Effector memory CD4-positive, alpha-beta T cell (primary cell): ENCODE measurements around the gene TMEM72.

Experiments used
- DNase-seq, 3 donors: peaks; one replicate each; pipeline ENCODE4 v3.0.0-alpha.2; 2020
- H3K27ac ChIP-seq: 2 replicates; pipeline ENCODE4 v1.7.0; 2013; ENCODE audit warnings: mild to moderate bottlenecking, low read length, moderate library complexity; ENCODE audit not compliant: insufficient read depth, poor library complexity, severe bottlenecking
- H3K27me3 ChIP-seq: replicated peaks from 2 replicates; pipeline ENCODE4 v1.7.0; 2013; ENCODE audit warnings: mild to moderate bottlenecking, low read length; ENCODE audit not compliant: insufficient read depth, control insufficient read depth, poor library complexity, severe bottlenecking
- H3K36me3 ChIP-seq: 2 replicates; pipeline ENCODE4 v1.7.0; 2013; ENCODE audit warnings: mild to moderate bottlenecking, low read length, moderate library complexity; ENCODE audit not compliant: control insufficient read depth, insufficient read depth
- H3K4me1 ChIP-seq: 2 replicates; pipeline ENCODE4 v1.7.0; 2013; ENCODE audit warnings: low read length, mild to moderate bottlenecking; ENCODE audit not compliant: control insufficient read depth, insufficient read depth, poor library complexity, severe bottlenecking
- H3K4me3 ChIP-seq: 2 replicates; pipeline ENCODE4 v1.7.0; 2013; ENCODE audit warnings: low read length, low read depth, mild to moderate bottlenecking; ENCODE audit not compliant: insufficient read depth, poor library complexity, severe bottlenecking
- H3K9me3 ChIP-seq: 2 replicates; pipeline ENCODE4 v1.7.0; 2013; ENCODE audit warnings: mild to moderate bottlenecking, low read length, moderate library complexity; ENCODE audit not compliant: control insufficient read depth

The TMEM72 gene

GRCh38 chr10:44902941-44903545, 8.1 kb upstream of the TMEM72 start:
- H3K4me3 ChIP-seq = no peak overlapping the region
- DNase-seq = no peak
- H3K36me3 ChIP-seq = no peaks in the 10 kb centered on the region
- no peaks in the 10 kb centered on the region for H3K27me3 ChIP-seq
- H3K27ac ChIP-seq = no peak overlapping the region
- no peaks in the 10 kb centered on the region for H3K9me3 ChIP-seq
- H3K4me1 ChIP-seq = no peaks in the 10 kb centered on the region

DNA sequence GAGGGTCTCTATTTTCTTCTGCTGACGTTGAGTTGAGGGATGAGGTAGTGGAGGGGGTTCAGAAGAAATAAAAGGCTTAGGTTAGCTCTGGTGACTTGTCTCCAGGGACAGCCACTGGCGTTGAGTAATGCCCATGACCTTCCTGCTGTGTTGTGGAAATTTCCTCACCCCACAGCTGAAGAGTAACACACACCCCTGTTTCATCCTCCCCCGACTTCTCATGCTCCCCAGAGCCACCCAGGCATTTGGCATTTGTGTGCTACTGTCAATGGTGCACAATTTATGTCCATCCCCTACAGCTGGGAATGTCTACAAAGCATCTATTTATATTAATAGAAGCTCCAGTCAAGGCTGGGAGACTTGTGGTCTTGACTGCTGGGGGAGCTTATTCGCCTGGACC, 4.7 kb upstream of the TMEM72 start:
- no peaks in the 10 kb centered on the region for H3K4me1 ChIP-seq
- no peaks in the 10 kb centered on the region for H3K36me3 ChIP-seq
- H3K27ac ChIP-seq = no peak overlapping the region
- no peak for DNase-seq
- H3K27me3 ChIP-seq = no peaks in the 10 kb centered on the region
- no peaks in the 10 kb centered on the region for H3K9me3 ChIP-seq
- no peak overlapping the region for H3K4me3 ChIP-seq

DNA sequence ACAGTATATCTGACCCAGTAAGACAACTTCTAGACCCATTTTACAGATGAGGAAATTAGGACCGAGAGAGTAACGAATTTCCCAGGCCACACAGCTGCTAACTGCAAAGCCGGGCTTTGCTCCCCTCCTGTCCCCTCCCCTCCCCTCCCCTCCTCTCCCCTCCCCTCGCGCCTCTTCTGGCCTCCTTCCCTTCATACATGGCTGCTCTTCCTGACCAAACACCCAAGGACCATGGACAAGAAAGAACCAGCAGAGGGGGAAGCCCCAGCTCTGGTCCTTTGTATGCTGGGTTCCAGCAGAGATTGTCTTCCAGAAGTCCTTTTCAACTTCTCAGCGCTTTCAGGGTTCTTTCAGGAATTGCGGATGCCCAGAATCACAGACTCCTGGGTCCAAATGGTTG, 3.6 kb upstream of the TMEM72 start:
- Histone ChIP-seq H3K36me3 (no peaks in the 10 kb centered on the region), H3K27ac (no peak overlapping the region), H3K4me3 (no peak overlapping the region), H3K4me1 (no peaks in the 10 kb centered on the region), H3K9me3 (no peaks in the 10 kb centered on the region), H3K27me3 (no peaks in the 10 kb centered on the region)
- no peak for DNase-seq

DNA sequence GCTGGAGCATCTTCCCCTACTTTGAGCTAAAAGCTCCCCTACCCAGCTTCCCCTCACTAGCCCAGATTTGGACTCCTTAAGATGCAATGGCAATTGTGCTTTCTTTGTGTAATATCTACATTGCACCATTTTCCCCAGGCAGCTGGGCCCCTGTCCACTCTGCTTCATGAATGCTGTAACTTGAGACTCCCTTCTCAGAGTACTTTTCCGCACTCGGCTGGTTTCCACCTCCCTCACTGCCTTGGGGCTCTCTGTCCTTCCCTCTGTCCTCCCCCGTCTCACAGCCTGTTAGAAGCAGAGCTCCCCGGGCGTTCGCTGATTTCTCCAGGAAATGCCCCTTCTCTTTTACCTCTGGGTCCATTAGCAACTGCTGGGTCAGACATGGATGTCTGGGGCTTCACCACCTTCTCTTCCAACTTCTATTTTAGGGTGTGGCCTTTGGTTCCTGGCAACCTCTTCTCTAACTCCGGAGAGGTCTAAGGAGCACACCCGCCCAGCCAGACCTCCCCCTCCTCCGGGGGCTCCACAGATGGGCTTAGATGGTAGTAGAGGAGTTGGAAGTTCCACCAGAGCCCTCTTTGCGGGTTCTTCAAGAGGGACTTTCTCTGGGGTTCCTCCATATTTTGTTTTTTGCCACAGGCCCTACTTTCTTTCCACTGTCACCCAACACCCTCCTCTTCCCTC, 2.9 kb upstream of the TMEM72 start:
- Histone ChIP-seq H3K27me3 (no peaks in the 10 kb centered on the region), H3K36me3 (no peaks in the 10 kb centered on the region), H3K4me3 (no peak overlapping the region), H3K27ac (no peak overlapping the region), H3K4me1 (peaks cover 4% of the 10 kb centered on the region), H3K9me3 (no peaks in the 10 kb centered on the region)
- DNase-seq = no peak

DNA sequence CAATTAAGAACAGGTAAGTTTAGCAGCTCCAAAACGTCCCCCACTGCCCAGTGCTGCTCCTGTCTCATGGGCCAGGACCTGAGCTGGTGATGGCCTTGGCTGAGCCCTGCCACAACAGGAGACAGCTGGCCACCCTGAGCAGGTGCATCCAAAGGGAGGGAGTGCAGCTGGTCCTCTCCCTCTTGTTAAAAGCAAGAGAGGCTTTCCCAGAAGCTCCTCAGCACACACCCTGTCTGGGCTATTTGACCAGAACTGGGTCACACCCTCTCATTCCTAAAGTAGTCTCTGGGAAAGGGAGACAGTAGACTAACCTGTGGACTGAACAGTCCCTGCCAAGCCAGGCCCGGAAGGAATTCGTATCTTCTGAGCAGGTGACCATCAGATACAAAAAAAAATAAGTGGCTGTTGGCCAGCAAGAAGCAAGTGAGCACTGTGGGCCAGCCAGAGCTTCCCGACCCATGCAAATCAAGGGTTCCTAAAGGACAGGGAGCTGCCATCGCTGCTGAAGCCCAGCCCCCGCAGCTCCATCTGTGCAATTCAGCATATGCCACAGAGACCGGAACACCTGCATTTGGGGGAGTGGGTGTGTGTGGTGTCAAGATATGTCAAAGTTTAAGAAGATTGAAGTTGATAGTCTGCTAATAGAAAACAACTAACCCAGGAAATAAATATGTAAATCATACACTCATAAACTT, 2.1 kb upstream of the TMEM72 start:
- H3K27me3 ChIP-seq = no peaks in the 10 kb centered on the region
- no peaks in the 10 kb centered on the region for H3K9me3 ChIP-seq
- peaks cover 9% of the 10 kb centered on the region for H3K4me1 ChIP-seq
- no peaks in the 10 kb centered on the region for H3K36me3 ChIP-seq
- H3K4me3 ChIP-seq = no peak overlapping the region
- no peak for DNase-seq
- no peak overlapping the region for H3K27ac ChIP-seq

DNA sequence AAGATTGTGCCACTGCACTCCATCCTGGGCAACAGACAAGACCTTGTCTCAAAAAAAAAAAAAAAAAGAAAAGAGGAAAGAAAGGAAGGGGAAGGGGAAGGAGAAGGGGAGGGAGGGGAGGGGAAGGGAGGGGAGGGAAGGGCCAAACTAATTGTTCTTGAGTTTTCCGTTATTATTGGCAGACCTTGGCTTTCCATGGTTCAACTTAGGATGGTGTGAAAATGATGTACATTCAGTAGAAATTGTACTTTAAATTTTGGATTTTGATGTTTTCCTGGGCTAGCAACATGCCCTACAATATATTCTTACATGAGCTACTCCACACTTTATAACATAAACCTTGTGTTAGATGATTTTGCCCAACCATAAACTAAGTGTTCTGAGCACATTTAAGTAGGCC, 1.2 kb upstream of the TMEM72 start:
- Histone ChIP-seq H3K27me3 (no peaks in the 10 kb centered on the region), H3K4me1 (peaks cover 10% of the 10 kb centered on the region), H3K4me3 (no peak overlapping the region), H3K27ac (no peak overlapping the region), H3K9me3 (no peaks in the 10 kb centered on the region), H3K36me3 (no peaks in the 10 kb centered on the region)
- DNase-seq = no peak

DNA sequence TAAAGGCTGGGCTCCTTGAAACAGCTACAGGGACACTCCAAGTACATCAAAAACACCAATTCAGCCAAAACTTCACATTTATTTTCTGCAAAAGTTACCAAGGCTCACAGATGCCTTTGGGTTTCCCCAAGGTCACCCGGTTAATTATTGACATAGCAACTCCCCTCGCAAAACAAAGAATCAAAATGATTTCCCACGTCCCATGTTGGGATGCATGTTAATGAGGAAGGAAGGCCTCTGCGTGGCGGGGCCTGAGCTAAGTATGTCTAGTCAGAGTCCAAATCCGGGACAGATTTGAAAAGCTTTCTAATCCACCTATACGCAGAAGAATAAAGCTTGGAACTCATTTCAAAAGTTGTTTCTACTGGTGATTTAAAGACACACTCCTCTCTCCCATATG, 535 bp upstream of the TMEM72 start:
- H3K36me3 ChIP-seq = no peaks in the 10 kb centered on the region
- no peak overlapping the region for H3K27ac ChIP-seq
- no peaks in the 10 kb centered on the region for H3K9me3 ChIP-seq
- no peak for DNase-seq
- no peak overlapping the region for H3K4me3 ChIP-seq
- H3K4me1 ChIP-seq = peaks cover 10% of the 10 kb centered on the region
- H3K27me3 ChIP-seq = no peaks in the 10 kb centered on the region

DNA sequence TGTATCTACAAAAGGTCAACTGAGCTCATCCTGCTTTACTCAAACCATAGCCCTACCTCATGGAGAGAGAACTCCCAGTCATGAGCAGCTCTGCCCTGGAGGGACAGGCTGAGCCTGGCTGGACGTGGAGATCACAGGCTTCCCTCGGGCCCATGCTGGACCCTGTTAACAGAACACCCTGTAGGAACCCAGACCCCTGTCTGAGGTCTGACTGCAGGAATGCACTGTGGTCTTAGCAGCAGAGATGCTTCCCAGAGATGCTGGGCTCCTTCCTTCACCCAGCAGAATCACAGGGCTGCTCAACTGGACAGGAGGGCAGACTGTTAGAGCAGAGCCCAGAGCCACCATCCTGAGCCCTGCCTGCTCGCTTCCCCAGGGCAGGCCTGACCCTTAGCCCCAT, 814 bp downstream of the TMEM72 start:
- DNase-seq = no peak
- H3K4me3 ChIP-seq = no peak overlapping the region
- H3K4me1 ChIP-seq = peaks cover 10% of the 10 kb centered on the region
- H3K27me3 ChIP-seq = no peaks in the 10 kb centered on the region
- no peak overlapping the region for H3K27ac ChIP-seq
- no peaks in the 10 kb centered on the region for H3K9me3 ChIP-seq
- H3K36me3 ChIP-seq = no peaks in the 10 kb centered on the region

GRCh38 chr10:44913350-44914081, 2.4 kb downstream of the TMEM72 start:
- no peaks in the 10 kb centered on the region for H3K27me3 ChIP-seq
- H3K4me3 ChIP-seq = no peak overlapping the region
- H3K27ac ChIP-seq = no peak overlapping the region
- H3K4me1 ChIP-seq = peaks cover 10% of the 10 kb centered on the region
- H3K9me3 ChIP-seq = no peaks in the 10 kb centered on the region
- no peaks in the 10 kb centered on the region for H3K36me3 ChIP-seq
- no peak for DNase-seq

GRCh38 chr10:44914891-44915290, 3.8 kb downstream of the TMEM72 start:
- Histone ChIP-seq H3K9me3 (no peaks in the 10 kb centered on the region), H3K36me3 (no peaks in the 10 kb centered on the region), H3K4me1 (peaks cover 10% of the 10 kb centered on the region), H3K4me3 (no peak overlapping the region), H3K27ac (no peak overlapping the region), H3K27me3 (no peaks in the 10 kb centered on the region)
- no peak for DNase-seq
